Activated CD4-positive, alpha-beta T cell treated with anti-CD3 and anti-CD28 coated beads, Interleukin-2, amount 50 U/mL, for 16 hours (primary cell): ENCODE data around the gene SLC12A7.
"Not testable (repeated sequence)": the region's sequence is repeated elsewhere in the genome, so short reads cannot be mapped to it uniquely, and the experiment has no call there.

ENCODE experiments used
- DNase-seq: peaks from one replicate; pipeline ENCODE4 v3.0.0-alpha.2; 2020

The SLC12A7 gene

GRCh38 chr5:1075555-1075881, 36.3 kb downstream of the SLC12A7 start:
- no peak for DNase-seq

DNA sequence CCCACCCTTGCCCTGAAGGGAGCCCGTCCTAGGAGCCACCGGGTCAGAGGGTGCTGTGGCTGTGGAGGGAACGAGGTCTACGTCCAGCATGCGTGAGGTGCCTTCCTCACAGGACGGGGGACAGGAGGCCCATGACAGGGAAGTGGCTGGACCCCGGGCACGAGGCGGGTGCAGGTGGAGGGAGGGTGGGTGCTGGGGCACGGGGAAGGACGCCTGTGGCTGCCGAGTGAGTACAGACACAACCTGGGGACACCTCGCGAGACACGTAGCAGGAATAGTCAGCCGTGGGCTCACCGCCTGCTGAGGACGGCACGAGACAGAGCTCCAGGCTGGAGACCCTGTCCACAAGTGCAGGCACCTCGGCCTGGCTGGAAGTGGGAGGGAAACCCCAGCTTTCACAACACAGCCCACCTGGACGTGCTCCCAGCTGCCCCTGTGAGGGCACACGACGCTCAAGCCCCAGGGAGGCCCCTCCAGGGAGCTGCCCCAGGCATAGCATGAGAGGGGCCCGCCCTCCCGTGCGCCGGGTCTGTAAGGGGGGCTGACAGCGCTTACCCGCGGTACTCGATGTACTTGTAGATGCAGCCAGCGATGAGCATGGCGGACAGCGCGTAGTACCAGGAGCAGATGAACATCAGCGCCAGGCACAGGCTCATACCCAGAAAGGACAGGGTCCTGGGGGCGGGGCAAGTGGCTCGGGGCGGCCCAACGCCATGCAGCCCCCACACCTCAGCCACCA, 36.9 kb downstream of the SLC12A7 start:
- DNase-seq, result no peak

DNA sequence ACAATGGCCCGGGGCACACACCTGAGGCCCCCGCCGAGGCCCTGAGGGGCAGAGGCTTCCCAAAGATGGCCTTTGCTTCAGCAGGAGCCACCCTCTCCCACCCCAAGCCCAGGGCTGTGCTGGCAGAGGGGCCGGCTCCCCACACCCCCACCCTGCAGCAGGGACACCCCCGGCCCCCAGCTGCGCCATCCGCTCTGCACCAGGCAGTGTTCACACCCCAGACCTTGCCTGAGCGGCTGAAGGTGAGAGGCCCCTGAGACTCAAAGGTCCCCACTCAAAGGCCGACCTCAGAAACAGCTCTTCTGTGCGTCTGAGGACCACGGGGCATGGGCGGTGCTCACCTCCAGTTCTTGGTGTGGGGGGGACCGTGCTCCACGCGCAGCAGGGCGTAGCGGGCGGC, 37.6 kb downstream of the SLC12A7 start:
- no peak for DNase-seq

DNA sequence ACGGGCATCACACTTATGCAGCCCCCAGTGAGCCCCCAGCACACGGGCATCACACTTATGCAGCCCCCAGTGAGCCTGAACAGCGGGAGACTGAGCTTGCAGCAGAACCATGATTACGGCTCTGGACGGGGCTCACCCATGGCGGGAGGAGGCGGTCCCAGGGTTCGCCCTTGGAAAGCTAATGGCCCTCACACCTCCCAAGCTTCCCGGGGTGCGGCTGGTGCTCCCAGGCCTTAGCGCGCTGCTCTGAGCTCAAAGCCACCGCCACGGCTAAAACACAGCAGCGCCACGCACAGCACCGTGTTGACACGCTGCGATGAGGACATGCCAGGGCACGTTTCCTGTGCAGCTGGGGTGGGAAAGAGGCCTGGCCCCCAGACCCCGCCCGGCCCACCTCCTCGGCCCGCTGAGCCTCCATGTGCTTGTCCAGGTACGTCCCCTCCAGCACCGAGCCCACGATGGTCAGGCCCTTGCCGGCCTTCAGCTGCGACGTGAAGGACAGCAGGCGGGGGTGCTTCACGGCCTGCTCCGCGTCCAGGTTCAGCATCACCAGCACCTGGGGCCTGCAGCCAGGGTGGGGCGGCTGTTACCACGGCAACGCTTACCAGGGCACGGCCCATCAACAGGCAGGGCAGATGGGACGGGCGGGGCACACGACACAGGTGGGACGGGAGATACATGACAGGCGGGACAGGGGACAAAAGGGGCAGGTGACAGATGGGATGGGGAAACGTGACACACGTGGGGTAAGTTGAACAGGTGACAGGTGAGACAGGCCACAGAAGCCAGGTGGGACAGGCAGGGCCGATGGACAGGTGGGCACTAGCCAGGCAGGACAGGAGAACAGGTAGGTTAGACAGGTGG, 38.4 kb downstream of the SLC12A7 start:
- DNase-seq, result no peak

GRCh38 chr5:1069720-1070088, 42.2 kb downstream of the SLC12A7 start:
- no peak for DNase-seq

GRCh38 chr5:1068895-1069719, 42.8 kb downstream of the SLC12A7 start:
- no peak for DNase-seq

- no peak for DNase-seq
Observed at GRCh38 chr5:1068204-1068894, 43.5 kb downstream of the SLC12A7 start.

DNA sequence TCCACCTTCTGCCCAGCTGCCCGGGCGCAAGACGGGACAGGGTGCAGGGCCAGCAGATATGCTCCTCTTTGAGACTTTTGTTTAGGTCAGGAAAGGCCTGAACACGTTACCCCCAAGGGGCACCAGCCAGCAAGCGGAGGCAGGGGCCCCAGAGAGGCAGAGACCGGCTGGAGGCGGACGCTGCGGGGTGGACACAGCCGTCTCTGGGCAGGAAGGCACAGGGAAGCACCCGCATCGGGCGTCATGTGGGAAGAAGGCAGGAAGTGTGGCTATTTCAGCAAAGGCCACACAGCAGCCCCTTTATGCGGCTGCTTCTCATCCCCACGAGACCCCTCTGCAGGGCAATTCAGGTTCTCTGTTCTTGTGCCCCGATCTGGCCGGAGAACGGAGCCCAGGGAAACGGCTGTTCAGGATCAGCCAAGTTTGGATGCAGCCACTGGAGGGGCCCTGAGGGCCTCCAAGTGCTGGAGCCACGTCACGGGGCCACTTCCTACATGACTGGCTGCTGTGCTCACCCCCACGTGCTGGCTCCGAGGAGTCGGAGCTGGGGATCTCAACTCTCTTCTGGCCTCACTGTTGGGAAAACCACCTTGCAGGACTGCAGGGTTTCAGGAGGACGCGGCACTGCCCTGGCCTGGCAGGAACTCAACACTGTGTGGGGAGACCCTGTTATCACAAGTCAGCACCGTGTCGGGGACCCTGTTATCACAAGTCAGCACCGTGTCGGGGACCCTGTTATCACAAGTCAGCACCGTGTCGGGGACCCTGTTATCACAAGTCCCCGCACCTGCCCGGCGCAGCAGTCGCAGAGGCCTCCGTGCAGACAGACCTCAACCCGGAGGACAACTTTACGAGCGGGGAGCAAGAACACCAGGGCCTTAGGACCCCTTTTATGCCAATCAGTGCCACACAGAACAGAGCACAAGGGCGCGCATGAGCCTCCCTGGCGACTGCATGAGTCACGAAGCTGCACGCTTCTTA, 44.4 kb downstream of the SLC12A7 start:
- DNase-seq, result no peak

DNA sequence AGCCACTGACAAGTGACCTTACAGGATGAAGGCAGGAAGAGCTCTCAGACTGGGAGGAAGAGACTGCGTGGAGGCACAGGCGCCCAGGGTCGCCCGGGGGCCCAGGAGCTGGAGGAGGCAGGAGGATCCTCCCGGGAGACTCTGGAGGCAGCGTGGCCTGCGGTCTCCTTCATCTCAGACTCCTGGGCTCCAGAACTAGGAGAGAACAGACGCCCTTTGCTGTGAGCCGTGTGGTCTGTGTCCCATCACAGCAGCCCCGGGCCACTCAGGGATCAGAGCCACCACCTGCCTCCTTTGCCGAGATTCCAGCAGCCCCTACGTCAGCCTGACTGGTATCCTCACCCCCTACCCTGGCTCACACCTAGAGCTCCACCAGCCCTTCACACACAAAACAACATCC, 45.2 kb downstream of the SLC12A7 start:
- no peak for DNase-seq

GRCh38 chr5:1065891-1066650, 45.8 kb downstream of the SLC12A7 start:
- DNase-seq, result no peak

- DNase-seq, result no peak
Observed at GRCh38 chr5:1065143-1065750, 46.6 kb downstream of the SLC12A7 start.

GRCh38 chr5:1064383-1065142, 47.3 kb downstream of the SLC12A7 start:
- DNase-seq, result no peak

DNA sequence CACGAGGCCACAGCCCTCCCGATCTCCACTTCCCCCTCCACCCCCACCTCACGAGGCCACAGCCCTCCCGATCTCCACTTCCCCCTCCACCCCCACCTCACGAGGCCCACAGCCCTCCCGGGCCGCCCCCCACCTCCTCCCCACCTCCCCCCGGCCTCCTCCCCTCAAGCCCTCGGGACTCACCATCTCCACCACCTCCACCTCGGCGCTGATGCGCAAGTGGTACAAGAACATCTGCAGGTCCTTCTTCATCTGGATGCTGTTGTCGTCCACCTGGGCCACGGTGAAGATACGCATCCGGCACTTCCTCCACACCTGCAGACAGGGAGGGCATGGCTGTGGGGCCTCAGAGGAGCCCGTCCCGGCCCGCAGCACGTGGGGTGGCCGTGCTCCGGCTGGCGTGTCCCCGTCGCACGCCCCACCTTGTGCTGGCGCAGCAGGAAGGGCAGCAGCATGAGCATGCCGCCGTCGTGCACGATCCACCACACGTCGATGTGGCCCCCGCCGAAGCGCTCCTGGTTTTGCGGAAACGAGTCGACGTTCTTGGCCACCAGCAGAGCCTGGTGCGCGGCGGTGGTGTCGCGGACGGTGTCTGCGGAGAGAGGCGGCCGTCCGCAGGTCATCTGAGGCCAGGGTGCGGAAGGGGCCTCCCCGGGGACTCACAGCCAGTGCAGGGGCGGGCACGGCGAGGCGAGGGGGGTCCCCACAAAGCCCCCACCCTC, 48.0 kb downstream of the SLC12A7 start:
- no peak for DNase-seq

DNA sequence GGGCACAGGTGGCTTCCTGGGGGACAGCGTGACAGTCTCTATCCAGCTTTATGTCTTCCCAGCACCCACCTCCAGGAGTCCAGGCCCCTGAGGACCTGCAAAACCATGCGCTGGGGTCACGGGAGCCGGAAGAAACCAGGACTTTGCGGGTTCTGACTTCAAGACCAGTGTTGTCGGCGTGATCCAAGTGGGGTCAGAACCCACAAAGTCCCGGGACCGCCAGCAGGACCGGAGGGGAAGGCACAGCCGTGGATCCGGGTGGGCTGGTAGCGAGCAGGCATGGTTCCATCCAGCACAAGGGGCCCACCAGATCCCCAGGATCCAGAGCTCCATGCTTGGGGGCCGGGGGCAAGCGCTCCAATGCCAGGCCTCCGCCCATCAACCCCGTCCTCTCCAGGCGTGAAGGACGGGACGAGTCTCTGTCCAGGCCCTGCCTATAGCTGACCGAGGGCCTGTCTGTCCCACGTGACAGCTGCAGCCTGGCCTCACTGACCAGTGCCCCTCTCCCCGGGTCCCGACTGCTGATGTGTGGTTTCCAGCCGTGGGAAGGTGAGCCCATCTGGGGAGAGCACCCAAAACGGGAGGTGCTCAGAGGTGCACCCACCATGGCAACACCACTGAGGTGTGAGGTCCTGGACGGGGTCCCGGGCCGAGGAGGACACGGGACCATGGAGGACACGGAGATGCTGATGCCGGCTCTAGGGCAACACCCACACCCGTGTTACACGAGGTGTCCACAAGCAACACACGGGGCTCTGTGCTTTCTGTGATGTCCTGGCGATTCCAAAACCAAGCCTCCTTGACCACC, 48.9 kb downstream of the SLC12A7 start:
- no peak for DNase-seq

DNA sequence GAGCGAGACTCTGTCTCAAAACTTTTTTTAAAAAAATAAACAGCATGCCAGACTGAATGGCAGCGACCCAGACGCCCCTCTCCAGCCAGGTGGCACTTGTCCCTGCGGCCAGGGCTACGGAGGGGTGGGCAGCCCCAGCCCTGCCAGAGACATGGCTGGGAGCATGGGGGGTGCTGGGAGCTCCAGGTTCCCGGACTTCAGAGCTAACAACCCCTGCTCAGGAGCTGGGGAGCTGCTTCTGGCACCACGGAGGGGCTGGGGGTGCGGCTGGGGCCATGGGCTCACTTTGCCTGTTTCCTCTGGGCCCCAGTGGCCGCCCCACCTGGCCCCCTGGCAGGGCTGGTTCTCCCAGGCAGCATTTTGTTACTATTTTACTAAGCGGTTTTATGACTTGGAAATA, 49.9 kb downstream of the SLC12A7 start:
- DNase-seq, result no peak

GRCh38 chr5:1061292-1061691, 50.6 kb downstream of the SLC12A7 start:
- DNase-seq, result not testable (repeated sequence)

DNA sequence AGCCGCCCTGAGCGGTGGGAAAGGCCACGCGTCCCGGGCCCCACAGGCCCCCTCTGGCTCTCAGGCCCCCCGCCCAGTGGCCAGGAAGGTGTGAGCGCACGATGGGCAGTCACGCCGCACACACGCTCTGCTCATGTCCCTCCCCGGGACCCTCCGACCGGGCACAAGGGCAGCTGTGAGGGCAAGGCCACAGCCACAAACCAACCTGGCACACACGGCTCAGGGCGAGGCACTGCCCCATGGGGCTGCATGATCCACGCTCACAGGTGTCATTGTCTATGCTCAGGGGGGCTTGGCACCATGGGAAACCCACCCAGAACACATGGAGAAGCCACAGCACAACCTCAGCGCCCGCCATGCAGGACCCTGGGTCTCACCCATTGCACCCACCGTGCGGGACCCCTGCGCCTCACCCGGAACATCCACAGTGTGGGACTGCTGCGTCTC, 51.3 kb downstream of the SLC12A7 start:
- DNase-seq, result no peak

- no peak for DNase-seq
Observed at GRCh38 chr5:1059884-1060263, 52.0 kb downstream of the SLC12A7 start.
